Activated CD8-positive, alpha-beta memory T cell treated with anti-CD3 and anti-CD28 coated beads for 48 hours (primary cell): ENCODE data around the gene HLX.

Source experiments
- DNase-seq, 3 experiments: peaks; one replicate each; pipeline ENCODE4 v3.0.0-alpha.2; 2020; ENCODE audit warnings: low read depth in 2 of 3, low spot score in 2 of 3

HLX gene

GRCh38 chr1:220894025-220894923 lies 15.0 kb downstream of the HLX start:
- no peak for DNase-seq

- no peak for DNase-seq
These were observed 15.6 kb downstream of the HLX start for GRCh38 chr1:220894924-220895256.

DNA sequence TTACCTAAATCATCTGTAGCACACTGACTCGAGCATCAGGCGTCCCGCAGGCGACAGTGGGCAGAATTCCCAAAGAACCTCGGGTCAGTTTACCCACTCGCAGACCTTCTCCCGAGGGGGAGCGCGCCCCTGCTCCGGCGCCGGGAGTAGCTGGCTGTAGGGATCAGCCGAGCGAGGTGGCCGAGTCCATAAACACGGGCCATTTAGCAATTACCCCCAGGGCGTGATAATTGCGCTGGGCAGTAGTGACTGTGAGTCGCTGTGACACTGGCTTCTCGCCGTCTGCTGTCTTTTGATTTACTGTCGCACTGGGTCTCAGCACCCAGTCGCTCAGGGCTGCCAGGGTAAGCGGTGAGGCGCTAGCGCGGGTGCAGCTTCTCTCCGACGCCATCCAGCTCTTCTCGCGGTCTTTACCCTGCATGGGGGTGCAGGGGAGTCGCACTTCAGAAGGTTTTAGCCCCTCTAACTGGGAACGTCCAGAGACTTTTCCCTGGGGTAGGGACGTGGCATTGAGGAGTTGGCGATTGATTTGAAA lies 16.2 kb downstream of the HLX start:
- DNase-seq: no peak

GRCh38 chr1:220896092-220896491 lies 16.8 kb downstream of the HLX start:
- no peak for DNase-seq

- DNase-seq: no peak
These were observed 21.6 kb downstream of the HLX start for GRCh38 chr1:220900842-220901241.

GRCh38 chr1:220901881-220902280 lies 22.6 kb downstream of the HLX start:
- DNase-seq: no peak

- DNase-seq: no peak
These were observed 23.7 kb downstream of the HLX start for GRCh38 chr1:220902916-220903315.

- no peak for DNase-seq
These were observed 25.6 kb downstream of the HLX start for GRCh38 chr1:220904876-220905275.

- no peak for DNase-seq
These were observed 26.7 kb downstream of the HLX start for GRCh38 chr1:220905650-220906560.

GRCh38 chr1:220906561-220907334 lies 27.5 kb downstream of the HLX start:
- DNase-seq: no peak

DNA sequence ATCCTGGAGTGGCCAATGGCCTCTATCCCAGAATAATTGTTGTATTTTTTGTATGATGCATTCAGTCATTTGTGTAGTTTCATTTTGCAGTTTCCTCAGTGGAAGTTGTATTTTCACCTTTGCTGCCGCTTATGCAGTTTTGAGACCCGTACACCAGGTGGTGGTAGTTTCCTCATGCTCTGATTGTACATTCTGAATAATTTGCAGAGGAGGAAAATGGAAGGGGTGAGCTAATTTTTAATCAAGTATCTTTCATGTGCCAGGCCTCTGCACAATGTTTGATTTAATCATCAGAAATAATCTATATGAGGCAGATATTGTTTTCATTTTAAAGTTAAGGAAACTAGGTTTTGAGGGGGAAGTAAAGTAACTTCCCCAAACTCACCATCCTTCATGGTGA lies 29.5 kb downstream of the HLX start:
- DNase-seq: no peak

DNA sequence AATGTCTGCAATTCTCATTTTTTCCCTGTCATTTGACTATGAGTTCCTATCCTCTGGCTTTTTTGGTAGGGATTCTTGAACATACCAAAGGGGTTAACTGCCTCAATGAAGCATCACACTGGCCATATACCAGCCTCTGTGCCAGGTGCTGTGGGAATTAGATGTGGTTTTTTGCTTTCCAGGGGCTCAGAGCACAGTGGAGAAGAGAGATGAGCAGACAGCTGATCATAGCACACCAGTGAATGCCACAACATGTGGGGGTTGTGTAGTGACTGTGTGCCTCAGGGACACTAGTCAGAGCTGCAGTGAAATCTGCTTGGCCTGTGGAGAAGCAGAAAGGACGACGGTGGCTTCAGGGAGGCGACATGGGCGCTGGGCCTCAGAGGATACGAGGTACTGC lies 30.8 kb downstream of the HLX start:
- DNase-seq: no peak

GRCh38 chr1:220914283-220915116 lies 35.3 kb downstream of the HLX start:
- no peak for DNase-seq

- no peak for DNase-seq
These were observed 35.8 kb downstream of the HLX start for GRCh38 chr1:220915117-220915440.

DNA sequence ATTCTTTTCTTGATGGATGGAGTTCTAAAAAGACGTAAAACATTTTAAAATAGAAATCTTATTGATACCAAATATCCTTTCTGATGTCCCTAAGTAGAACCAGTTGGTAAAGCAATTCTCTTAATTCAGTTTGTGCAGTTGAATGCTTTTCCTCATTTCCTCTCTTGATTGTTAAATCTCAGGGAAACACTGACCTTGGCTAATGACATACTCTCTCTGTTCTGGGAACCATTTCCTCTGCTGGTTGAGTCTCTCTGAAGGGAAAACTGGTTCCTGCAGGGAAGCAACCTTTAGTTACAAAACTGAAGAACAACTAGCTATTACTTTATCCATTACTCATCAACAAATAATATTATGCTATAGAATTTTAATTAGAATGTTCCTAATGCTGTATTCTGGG lies 36.7 kb downstream of the HLX start:
- no peak for DNase-seq

DNA sequence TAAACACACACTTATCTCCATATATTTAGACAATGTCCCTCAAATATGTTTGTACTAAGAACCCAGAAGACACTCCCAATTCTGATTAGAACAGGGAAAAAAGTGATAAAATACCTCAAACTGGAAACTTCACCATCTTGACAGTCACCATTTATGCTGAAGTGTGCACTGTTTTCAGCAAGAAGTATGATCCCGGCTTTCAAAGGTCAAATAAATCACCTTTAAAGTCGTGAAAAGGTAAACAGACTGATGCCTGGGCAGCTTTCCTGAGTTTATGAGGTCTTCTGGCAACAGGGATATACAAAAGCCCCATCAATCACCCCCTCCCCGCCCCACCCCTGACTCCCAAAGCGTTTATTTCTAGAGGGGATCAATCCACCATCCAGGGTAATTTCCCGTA lies 37.9 kb downstream of the HLX start:
- DNase-seq: no peak

DNA sequence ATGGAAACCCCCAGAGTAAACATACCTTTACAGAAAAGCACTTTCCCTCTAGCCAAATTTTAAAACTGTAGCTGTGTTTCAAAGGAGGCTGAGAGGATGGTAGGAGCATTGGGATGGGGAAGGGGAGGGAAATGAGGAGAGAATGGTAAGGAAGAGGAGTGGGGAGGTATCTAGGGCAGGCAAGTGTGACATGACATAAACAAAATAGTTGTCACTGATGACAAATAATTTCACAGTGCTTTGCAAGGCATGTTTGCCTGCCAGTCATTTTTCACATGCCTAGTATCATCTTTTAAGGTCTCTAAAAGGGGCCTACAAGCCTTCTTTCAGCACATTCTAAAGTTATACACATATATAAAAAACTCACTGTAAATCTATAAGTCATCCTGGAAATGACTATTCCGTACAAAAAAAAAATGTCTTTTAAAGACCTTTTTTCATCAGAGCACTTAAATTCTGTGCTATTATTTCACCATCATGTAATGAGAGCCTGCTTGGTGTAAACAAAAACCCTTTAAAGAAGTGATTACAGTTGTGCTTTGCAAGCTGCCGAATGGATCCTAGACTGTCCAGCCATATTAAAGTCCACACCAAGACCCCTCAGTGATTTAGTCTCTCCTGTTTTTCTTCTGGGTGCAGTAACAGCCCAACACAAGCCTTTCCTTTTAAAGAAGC lies 38.4 kb downstream of the HLX start:
- DNase-seq: no peak

- DNase-seq: no peak
These were observed 39.2 kb downstream of the HLX start for GRCh38 chr1:220918285-220918951.

GRCh38 chr1:220920967-220921366 lies 41.7 kb downstream of the HLX start:
- DNase-seq: no peak
